Skeletal muscle satellite cell (primary cell): ENCODE data around the gene MMP14. TPM values are rescaled to one million over a fixed set of nuclear protein-coding genes. Genes with fewer than 3 reads are reported as not detected.
"Not testable (repeated sequence)": the region's sequence is repeated elsewhere in the genome, so short reads cannot be mapped to it uniquely, and the experiment has no call there.

Experiments used
- H3K27me3 ChIP-seq: 2 replicates; pipeline ENCODE4 v1.7.0; 2013; ENCODE audit warnings: low read length; ENCODE audit not compliant: control insufficient read depth, insufficient read depth
- H3K36me3 ChIP-seq: 2 replicates; pipeline ENCODE4 v1.7.0; 2013; ENCODE audit warnings: mild to moderate bottlenecking, control low read depth, low read length; ENCODE audit not compliant: insufficient read depth
- H3K4me1 ChIP-seq: 2 replicates; pipeline ENCODE4 v1.7.0; 2013; ENCODE audit warnings: low read length; ENCODE audit not compliant: control insufficient read depth, insufficient read depth
- H3K4me2 ChIP-seq: 2 replicates; pipeline ENCODE4 v1.7.0; 2013; ENCODE audit warnings: mild to moderate bottlenecking, low read length
- H3K4me3 ChIP-seq: 2 replicates; pipeline ENCODE4 v1.7.0; 2013; ENCODE audit warnings: low read length
- H3K9ac ChIP-seq: 2 replicates; pipeline ENCODE4 v1.7.0; 2013; ENCODE audit warnings: mild to moderate bottlenecking, low read depth, low read length, moderate library complexity
- H3K9me3 ChIP-seq: replicated peaks from 2 replicates; pipeline ENCODE4 v1.7.0; 2013; ENCODE audit warnings: mild to moderate bottlenecking, control low read depth, low read length
- total RNA-seq: library from RNA; depleted of rRNA; stranded (reverse); fragments of >200 nt; gene quantifications from 2 replicates; pipeline ENCODE4 v1.2.3, GENCODE V29; 2012; rRNA removed

Gene MMP14
- 260 and 382 TPM in 2 replicates for total RNA-seq

DNA sequence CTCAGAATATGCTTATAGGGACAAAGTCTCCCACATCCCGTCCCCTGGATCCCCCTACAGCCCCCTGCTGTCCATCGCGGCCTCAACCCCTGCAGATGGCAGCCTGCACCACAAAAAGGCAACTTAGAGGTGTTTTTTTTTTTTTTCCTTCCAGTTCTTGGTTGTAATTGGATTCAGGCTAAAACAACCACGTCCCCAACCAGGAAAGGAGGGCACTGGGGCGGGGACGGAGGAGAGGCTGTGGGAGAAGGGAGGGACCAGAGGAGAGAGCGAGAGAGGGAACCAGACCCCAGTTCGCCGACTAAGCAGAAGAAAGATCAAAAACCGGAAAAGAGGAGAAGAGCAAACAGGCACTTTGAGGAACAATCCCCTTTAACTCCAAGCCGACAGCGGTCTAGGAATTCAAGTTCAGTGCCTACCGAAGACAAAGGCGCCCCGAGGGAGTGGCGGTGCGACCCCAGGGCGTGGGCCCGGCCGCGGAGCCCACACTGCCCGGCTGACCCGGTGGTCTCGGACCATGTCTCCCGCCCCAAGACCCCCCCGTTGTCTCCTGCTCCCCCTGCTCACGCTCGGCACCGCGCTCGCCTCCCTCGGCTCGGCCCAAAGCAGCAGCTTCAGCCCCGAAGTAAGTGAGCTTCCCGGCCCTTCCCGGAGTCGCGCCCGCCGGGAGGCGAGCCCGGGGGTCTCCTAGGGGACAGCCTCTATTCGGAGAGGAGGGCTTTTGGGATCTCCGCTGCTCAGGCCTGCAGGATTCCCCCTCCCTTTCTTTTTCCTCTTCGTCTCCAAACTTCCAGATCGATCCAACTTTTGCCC is at the start of gene MMP14:
Gene MMP14 (plus strand): TSS at position 285 of the 813 bp plus-strand sequence. CDS start 233 bp downstream, at position 518.
- peak within 1 kb of the TSS; percentile 99 for H3K9ac ChIP-seq
- H3K4me2 ChIP-seq, result peak within 1 kb of the TSS; percentile 95
- H3K27me3 ChIP-seq, result no peaks in the 10 kb centered on the region
- H3K4me3 ChIP-seq, result peak within 1 kb of the TSS; percentile 91
- peaks cover 41% of the 10 kb centered on the region for H3K36me3 ChIP-seq
- peaks cover 20% of the 10 kb centered on the region for H3K4me1 ChIP-seq
- no peaks in the 10 kb centered on the region for H3K9me3 ChIP-seq

DNA sequence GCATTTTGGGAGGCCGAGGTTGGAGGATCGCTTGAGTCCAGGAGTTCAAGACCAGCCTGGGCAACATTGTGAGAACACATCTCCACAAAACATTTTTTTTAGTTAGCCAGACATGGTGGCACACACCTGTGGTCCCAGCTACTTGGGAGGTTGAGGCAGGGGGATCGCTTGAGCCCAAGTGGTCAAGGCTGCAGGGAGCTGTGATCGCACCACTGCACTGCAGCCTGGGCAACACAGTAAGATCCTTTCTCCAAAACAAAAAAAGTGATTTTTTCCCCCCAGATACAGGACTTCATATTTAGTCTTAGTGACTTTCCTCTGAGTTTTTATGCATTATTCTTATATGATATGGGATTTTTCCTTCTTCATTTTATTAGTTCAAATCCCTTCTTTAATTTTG is 49.7 kb upstream of the MMP14 start:
- no peaks in the 10 kb centered on the region for H3K4me1 ChIP-seq
- no peak overlapping the region for H3K4me3 ChIP-seq
- H3K9me3 ChIP-seq, result no peaks in the 10 kb centered on the region

DNA sequence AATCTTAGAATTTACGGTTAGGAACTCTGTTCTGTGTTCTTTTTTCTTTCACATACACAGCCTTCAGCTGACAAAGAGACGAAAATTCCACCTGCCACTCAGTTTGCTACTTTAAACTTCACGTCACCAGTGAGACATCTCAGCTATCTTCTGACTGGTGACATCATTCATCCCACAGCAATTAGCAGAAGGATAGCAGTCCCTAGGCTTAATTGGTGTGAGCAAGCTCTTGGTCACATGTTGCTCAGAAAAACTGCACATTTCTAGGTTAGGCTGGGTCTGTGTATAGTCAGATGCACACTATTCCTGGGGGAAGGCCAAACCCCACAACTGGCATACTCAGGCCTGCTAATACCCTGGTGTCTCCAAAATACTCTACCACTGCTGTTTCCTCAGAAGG is 45.1 kb upstream of the MMP14 start:
- H3K27me3 ChIP-seq, result peaks cover 16% of the 10 kb centered on the region
- no peaks in the 10 kb centered on the region for H3K36me3 ChIP-seq
- no peak overlapping the region for H3K4me2 ChIP-seq
- H3K9ac ChIP-seq, result no peak overlapping the region
- no peaks in the 10 kb centered on the region for H3K9me3 ChIP-seq
- H3K4me1 ChIP-seq, result no peaks in the 10 kb centered on the region
- no peak overlapping the region for H3K4me3 ChIP-seq

More for the DNA sequence above, 49.7 kb upstream of the MMP14 start:
- Histone ChIP-seq H3K4me2 (no peak overlapping the region), H3K9ac (no peak overlapping the region), H3K36me3 (no peaks in the 10 kb centered on the region), H3K27me3 (no peaks in the 10 kb centered on the region)

DNA sequence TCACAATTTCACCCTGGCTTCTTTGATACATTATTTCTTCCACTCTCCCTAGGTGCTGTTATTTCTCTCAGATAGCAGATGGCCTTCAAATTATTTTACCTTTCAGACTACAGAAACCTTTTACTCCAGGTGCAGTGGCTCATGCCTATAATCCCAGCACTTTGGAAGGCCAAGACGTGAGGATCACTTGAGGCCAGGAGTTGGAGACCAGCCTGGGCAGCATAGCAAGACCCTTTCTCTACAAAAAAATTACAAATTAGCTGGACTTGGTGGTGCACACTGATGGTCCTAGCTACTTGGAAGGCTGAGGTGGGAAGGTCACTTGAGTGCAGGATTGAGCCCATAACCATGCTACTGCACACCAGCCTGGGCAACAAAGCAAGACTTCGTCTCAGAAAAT is 44.2 kb upstream of the MMP14 start:
- Histone ChIP-seq H3K9ac (no peak overlapping the region), H3K4me3 (no peak overlapping the region), H3K27me3 (peaks cover 24% of the 10 kb centered on the region), H3K36me3 (no peaks in the 10 kb centered on the region), H3K4me2 (no peak overlapping the region), H3K4me1 (no peaks in the 10 kb centered on the region), H3K9me3 (no peaks in the 10 kb centered on the region)

DNA sequence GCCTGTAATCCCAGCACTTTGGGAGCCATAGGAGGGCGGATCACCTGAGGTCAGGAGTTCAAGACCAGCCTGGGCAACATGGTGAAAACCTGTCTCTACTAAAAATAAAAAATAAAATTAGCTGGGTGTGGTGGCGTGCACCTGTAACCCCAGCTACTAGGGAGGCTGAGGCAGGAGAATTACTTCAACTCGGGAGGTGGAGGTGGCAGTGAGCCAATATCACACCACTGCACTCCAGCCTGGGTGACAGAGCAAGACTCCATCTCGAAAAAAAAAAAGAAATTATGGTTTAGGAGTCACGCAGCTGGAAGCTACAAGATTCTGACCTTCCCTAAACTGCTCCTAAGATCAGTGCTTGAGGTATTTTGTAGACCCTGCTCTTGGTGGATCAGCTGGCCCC is 42.8 kb upstream of the MMP14 start:
- H3K4me1 ChIP-seq, H3K9me3 ChIP-seq, H3K9ac ChIP-seq: not testable (repeated sequence)

DNA sequence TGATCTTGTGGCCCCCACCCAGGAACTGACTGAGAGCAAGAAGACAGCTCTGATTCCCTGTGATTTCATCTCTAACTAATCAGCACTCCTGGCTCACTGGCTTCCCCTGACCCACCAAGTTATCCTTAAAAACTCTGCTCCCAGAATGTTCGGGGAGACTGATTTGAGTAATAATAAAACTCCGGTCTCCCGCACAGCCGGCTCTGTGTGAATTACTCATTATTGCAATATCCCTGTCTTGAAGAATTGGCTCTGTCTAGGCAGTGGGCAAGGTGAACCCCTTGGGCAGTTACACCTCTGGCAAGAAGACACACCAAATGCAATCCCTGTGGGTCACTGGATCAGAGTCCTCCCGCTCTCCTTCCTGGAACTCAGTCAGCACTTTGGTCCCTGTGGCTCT is 42.4 kb upstream of the MMP14 start:
- no peaks in the 10 kb centered on the region for H3K36me3 ChIP-seq
- H3K4me3 ChIP-seq, result no peak overlapping the region
- H3K4me2 ChIP-seq, result no peak overlapping the region
- H3K4me1 ChIP-seq, result no peaks in the 10 kb centered on the region
- no peak overlapping the region for H3K9ac ChIP-seq
- H3K9me3 ChIP-seq, result no peaks in the 10 kb centered on the region
- peaks cover 39% of the 10 kb centered on the region for H3K27me3 ChIP-seq

More for the DNA sequence above, 42.8 kb upstream of the MMP14 start:
- H3K4me2 ChIP-seq, H3K36me3 ChIP-seq, H3K4me3 ChIP-seq: not testable (repeated sequence)
- peaks cover 35% of the 10 kb centered on the region for H3K27me3 ChIP-seq

DNA sequence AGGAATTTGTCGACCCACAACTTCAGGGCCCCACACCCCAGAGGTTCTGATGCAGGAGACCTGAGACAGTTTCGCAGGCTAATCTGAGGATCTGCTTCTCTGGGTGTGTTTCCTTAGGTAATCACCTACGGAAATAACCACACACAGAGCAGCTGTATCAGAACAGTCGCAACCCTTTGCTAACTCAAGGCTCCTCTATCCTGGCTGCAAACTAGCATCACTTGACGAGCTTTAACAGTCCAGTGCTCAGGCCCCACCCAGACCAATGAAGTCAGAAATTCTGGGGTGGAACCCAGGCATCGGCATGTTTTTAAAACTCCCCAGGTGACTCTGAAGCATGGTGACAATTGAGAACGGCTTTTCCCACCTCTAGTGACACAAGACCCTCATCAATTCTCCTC is 41.8 kb upstream of the MMP14 start:
- H3K4me2 ChIP-seq, result no peak overlapping the region
- no peak overlapping the region for H3K9ac ChIP-seq
- H3K4me3 ChIP-seq, result no peak overlapping the region
- H3K9me3 ChIP-seq, result no peaks in the 10 kb centered on the region
- H3K36me3 ChIP-seq, result no peaks in the 10 kb centered on the region
- H3K4me1 ChIP-seq, result no peaks in the 10 kb centered on the region
- peaks cover 42% of the 10 kb centered on the region for H3K27me3 ChIP-seq

DNA sequence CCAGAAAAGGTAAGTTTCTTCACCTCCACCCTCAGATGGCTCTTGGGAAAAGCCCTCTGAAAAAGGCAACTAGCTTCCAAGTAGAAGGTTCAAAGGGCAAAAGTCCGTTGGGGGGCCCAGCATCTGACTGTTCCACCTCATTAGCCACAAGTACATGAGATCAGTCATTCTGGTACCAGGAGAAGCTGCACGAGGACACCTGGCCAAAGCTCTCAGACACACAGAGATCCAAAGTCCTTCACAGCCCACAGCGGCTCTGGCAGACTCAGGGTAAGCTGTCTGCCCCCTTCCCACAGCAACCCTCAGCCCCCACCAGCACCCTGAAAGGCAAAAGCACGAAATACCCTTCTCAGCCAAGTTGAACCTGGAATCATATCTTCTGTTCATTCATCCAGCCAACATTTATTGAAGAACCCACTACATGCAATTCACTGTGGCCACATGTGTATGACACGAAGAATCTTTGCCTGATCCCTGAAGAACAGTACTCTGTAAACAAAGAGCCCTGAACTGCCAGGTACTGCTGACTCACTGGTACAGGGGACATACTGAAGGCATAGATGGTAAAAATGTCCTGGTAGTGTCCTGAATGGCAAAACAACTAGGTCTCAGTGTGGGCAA is 40.2 kb upstream of the MMP14 start:
- no peaks in the 10 kb centered on the region for H3K4me1 ChIP-seq
- H3K9ac ChIP-seq, result no peak overlapping the region
- H3K9me3 ChIP-seq, result no peaks in the 10 kb centered on the region
- H3K4me3 ChIP-seq, result no peak overlapping the region
- no peak overlapping the region for H3K4me2 ChIP-seq
- H3K27me3 ChIP-seq, result peaks cover 44% of the 10 kb centered on the region
- H3K36me3 ChIP-seq, result no peaks in the 10 kb centered on the region

DNA sequence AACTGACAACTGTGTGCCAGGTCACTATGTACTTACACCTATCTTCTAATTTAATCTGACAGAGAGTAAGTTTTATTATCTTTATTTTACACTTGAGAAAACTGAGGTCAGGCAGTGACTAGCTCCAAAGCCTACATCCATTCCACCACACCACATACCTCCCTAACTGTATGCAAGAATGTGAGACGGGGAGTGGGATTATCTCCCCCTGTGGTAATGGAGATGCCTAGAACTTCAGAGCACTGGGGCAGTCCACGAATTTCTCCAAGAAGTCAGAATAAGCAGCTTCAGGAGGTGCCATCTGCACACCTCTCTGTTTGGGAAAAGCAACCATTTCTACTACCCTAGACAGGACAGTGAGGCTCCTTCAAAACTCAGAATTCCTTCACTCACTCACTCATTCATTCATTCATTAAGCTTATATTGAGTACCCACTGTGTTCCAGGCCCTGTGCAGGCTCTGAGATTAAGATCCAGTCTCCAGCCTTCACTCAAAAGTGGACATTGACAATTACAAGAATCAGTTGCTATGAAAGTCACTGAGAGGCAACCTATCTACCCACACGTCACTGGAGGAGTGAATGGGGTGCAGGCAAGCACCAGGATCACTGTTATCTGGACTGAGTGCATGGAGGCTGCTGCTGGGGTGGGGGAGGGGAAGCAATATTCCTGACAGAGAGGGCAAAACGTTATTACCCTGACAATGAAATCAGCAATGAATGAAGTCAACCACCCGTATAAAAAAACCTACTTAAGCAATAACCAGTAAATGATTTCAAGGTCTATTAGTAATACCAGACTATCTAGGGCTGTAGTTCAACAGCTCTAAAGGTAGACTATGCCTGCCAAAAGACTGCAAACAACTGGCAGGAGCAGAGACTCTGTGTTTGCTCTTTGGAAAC is 39.1 kb upstream of the MMP14 start:
- H3K9ac ChIP-seq, result no peak overlapping the region
- peaks cover 45% of the 10 kb centered on the region for H3K27me3 ChIP-seq
- H3K4me2 ChIP-seq, result no peak overlapping the region
- H3K36me3 ChIP-seq, result no peaks in the 10 kb centered on the region
- H3K9me3 ChIP-seq, result no peaks in the 10 kb centered on the region
- no peaks in the 10 kb centered on the region for H3K4me1 ChIP-seq
- no peak overlapping the region for H3K4me3 ChIP-seq

DNA sequence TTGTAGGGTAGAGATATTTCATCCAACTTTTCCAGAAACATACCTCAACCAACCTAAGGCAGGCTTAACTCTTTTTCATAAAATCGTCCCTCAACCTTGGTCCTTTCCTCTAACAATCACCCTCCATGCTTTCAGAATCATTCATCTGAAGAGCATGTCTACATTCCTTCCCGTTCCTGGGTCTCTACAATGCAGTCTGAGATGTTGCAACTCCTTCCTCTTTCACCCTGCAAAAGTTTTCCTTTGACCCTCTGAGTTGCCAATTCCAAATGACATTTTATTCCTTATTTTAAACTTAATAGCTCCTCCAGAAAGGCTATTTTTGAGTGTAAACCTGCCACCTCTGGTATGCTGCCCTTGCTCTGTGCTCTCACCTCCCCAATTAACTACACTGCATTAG is 37.9 kb upstream of the MMP14 start:
- no peak overlapping the region for H3K4me2 ChIP-seq

DNA sequence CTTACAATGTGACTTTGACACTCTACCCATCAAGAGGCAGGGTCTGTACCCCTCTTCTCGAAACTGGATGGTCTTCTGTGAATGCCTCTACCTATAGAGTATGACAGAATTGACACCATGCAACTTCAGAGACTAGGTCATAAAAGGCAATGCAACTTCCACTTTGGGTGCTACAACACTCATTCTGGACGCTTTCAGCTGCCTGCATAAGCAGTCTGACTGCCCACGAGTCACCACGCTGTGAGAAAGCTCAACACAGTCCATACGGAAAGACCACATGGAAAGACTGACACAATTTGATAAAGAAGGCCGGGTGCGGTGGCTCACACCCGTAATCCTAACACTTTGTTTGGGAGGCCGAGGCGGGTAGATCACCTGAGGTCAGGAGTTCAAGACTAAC is 36.0 kb upstream of the MMP14 start:
- peaks cover 40% of the 10 kb centered on the region for H3K27me3 ChIP-seq
- no peaks in the 10 kb centered on the region for H3K36me3 ChIP-seq
- no peak overlapping the region for H3K9ac ChIP-seq
- no peaks in the 10 kb centered on the region for H3K9me3 ChIP-seq
- no peak overlapping the region for H3K4me2 ChIP-seq
- H3K4me3 ChIP-seq, result no peak overlapping the region
- H3K4me1 ChIP-seq, result no peaks in the 10 kb centered on the region

More for the DNA sequence above, 37.9 kb upstream of the MMP14 start:
- Histone ChIP-seq H3K27me3 (peaks cover 47% of the 10 kb centered on the region), H3K4me1 (no peaks in the 10 kb centered on the region), H3K9ac (no peak overlapping the region), H3K9me3 (no peaks in the 10 kb centered on the region), H3K36me3 (no peaks in the 10 kb centered on the region), H3K4me3 (no peak overlapping the region)
